ENCODE data around the gene SELENOO. TPM values are rescaled to one million over a fixed set of nuclear protein-coding genes. Genes with fewer than 3 reads are reported as not detected.

SELENOO gene
- total and polyA plus RNA-seq, 2 of the 13 experiments (the other 11 are each of a cell fraction or from before 2014, with no cell fraction given): 14.4 to 19.0 TPM

- no peak for TF ChIP-seq TBX3 (IDR thresholded peaks at IDR 0.05; ENCODE audit: borderline replicate concordance)
- TF ChIP-seq SMARCE1 (IDR thresholded peaks at IDR 0.05; ENCODE audit: borderline replicate concordance): no peak
- no peak for TF ChIP-seq TBP (CRISPR knock-in tag; IDR thresholded peaks at IDR 0.05)
- TF ChIP-seq SPEN (CRISPR knock-in tag; IDR thresholded peaks at IDR 0.05; ENCODE audit: low read depth): no peak
- TF ChIP-seq ZFP37 (CRISPR knock-in tag; IDR thresholded peaks at IDR 0.05; ENCODE audit: borderline replicate concordance): no peak
- no peak for TF ChIP-seq ZFP36 (IDR thresholded peaks at IDR 0.05; ENCODE audit: borderline replicate concordance, low read depth, low read length, partially characterized antibody)
- TF ChIP-seq ZFP36L2 (CRISPR knock-in tag; IDR thresholded peaks at IDR 0.05): no peak
- TF ChIP-seq ZZZ3 (CRISPR knock-in tag; IDR thresholded peaks at IDR 0.05; ENCODE audit: borderline replicate concordance): no peak
- TF ChIP-seq RORA (CRISPR knock-in tag; IDR thresholded peaks at IDR 0.05): no peak
- TF ChIP-seq FOSL2 (CRISPR knock-in tag; IDR thresholded peaks at IDR 0.05): 0 out of 2 replicates have a peak, but pooled peaks have one; percentile 12
- TF ChIP-seq ZBTB10 (CRISPR knock-in tag; IDR thresholded peaks at IDR 0.05; ENCODE audit: borderline replicate concordance): no peak
- no peak for TF ChIP-seq ZNF570 (CRISPR knock-in tag; IDR thresholded peaks at IDR 0.05; ENCODE audit: borderline replicate concordance)
- peak; percentile 46; the same call in 1 of the 2 replicates for TF ChIP-seq SALL1 (CRISPR knock-in tag; IDR thresholded peaks at IDR 0.05)
- TF ChIP-seq IKZF1 (IDR thresholded peaks at IDR 0.05): no peak
- TF ChIP-seq ZNF160 (CRISPR knock-in tag; IDR thresholded peaks at IDR 0.05): no peak
- TF ChIP-seq GFI1 (CRISPR knock-in tag; IDR thresholded peaks at IDR 0.05; ENCODE audit: borderline replicate concordance): no peak
- TF ChIP-seq SMARCC2 (IDR thresholded peaks at IDR 0.05): no peak
- TF ChIP-seq ZXDC (CRISPR knock-in tag; IDR thresholded peaks at IDR 0.05): no peak
- no peak for TF ChIP-seq IRX3 (CRISPR knock-in tag; IDR thresholded peaks at IDR 0.05; ENCODE audit: borderline replicate concordance, low read depth)
- no peak for TF ChIP-seq ZNF710 (CRISPR knock-in tag; IDR thresholded peaks at IDR 0.05; ENCODE audit: borderline replicate concordance)
- TF ChIP-seq KDM1A (CRISPR knock-in tag; IDR thresholded peaks at IDR 0.05): 0 out of 2 replicates have a peak, but pooled peaks have one; percentile 49
- 0 out of 2 replicates have a peak, but pooled peaks have one; percentile 13 for TF ChIP-seq ZNF784 (CRISPR knock-in tag; IDR thresholded peaks at IDR 0.05; ENCODE audit: borderline replicate concordance)
Observed at GRCh38 chr22:50185375-50186087, 15.3 kb upstream of the SELENOO start, which contains the start of gene TRABD (continued).

Data from HepG2 (cell line).